Muscle layer of duodenum (tissue), 2 donors: ENCODE results near the gene MYO16.
A peak's percentile ranks its signal among the peaks of the same experiment; 100 is the strongest.

Source experiments
- H3K27ac ChIP-seq: one replicate; pipeline ENCODE4 v1.7.0; 2013; ENCODE audit warnings: mild to moderate bottlenecking, low read length
- H3K27me3 ChIP-seq: one replicate; pipeline ENCODE4 v1.7.0; 2013; ENCODE audit warnings: low read depth, mild to moderate bottlenecking, control low read depth, low read length
- H3K36me3 ChIP-seq, 2 donors: one replicate each; pipeline ENCODE4 v1.7.0; 2013; ENCODE audit warnings: low read length in 2 of 2, control low read depth in 1 of 2, mild to moderate bottlenecking in 1 of 2; ENCODE audit not compliant: insufficient read depth in 2 of 2, control insufficient read depth in 1 of 2
- H3K4me1 ChIP-seq, 2 donors: one replicate each; pipeline ENCODE4 v1.7.0; 2013; ENCODE audit warnings: low read length in 2 of 2, mild to moderate bottlenecking in 2 of 2, control low read depth in 1 of 2, moderate library complexity in 1 of 2; ENCODE audit not compliant: insufficient read depth in 2 of 2, control insufficient read depth in 1 of 2
- H3K4me3 ChIP-seq, 2 donors: one replicate each; pipeline ENCODE4 v1.7.0; 2013; ENCODE audit warnings: low read length in 2 of 2, low read depth in 1 of 2, mild to moderate bottlenecking in 1 of 2
- H3K9me3 ChIP-seq, 2 donors: one replicate each; pipeline ENCODE4 v1.7.0; 2013; ENCODE audit warnings: low read length in 2 of 2, control low read depth in 1 of 2, mild to moderate bottlenecking in 1 of 2; ENCODE audit not compliant: control insufficient read depth in 1 of 2
- donor health status: healthy.

The MYO16 gene

DNA sequence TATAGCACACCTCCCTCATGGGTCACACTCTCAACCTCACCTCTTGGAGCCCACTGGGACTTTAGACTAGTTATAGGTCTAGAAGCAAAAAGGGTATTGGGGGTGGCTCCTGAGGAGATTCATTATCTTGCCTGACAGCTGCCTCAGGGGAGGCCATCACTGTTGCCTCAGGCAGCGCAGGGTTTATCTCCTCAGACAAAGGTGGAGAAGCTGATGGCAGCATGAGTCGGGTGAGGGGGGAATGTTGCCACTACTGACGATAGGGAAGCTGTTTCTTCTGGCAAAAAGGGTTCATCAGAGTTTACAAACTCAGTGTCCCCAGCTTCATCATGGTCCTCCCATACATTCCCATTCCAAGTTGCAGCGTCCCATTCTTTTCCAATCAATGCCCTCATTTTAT is 594.6 kb downstream of the MYO16 start:
- Histone ChIP-seq H3K27ac (no peak overlapping the region), H3K9me3 (peaks cover 0 to 17% of the 10 kb centered on the region in 2 donors), H3K27me3 (no peaks in the 10 kb centered on the region), H3K36me3 (no peaks in the 10 kb centered on the region), H3K4me3 (no peak overlapping the region), H3K4me1 (no peaks in the 10 kb centered on the region)

DNA sequence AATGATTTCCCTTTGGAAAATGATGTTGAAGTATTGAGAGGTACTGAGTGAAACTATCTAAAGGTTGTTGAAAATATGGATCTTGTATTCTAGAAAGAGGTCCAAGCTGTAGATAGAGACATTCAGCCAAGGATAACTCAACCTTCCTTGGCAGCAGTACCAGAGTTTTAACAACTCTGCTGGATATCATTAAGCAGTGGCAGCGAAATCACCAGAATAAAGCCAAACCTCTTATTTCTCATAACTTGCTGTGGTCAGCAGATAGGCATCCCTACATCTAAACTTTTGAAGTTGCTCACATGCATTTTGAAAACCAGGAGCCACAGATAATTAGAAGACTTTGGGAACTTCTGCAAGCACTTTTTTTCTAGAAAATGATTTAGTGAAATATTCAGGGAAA is 597.2 kb downstream of the MYO16 start:
- no peaks in the 10 kb centered on the region for H3K36me3 ChIP-seq
- no peaks in the 10 kb centered on the region for H3K27me3 ChIP-seq
- H3K27ac ChIP-seq: no peak overlapping the region
- no peaks in the 10 kb centered on the region for H3K4me1 ChIP-seq
- H3K4me3 ChIP-seq: no peak overlapping the region
- H3K9me3 ChIP-seq: peaks cover 0 to 17% of the 10 kb centered on the region in 2 donors

DNA sequence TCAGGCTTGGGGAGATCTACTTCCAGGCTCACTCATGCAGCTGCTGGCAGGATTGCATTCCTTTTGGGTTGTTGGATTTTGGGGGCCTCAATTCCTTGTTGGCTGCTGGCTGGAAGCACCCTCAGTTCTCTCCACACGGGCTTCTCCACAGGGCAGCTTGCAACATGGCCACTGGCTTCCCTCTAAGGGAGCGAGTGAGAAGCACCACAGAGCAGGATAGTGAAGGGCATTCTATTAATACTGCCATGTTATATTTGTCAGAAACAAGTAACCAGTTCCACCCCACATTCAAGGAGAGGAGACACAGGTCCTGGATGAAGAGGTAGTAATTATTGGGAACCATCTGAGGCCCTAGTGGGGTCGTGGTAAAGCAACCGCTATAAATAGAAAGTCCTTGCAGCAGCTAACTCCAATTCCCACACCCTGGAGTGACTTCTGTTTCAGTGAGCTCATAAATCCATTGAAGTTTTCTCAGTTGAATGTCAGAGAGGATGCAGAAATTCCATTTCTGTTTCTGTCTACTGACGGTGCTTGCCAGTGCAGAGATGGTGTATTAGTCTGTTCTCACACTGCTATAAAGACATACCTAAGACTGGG is 598.0 kb downstream of the MYO16 start:
- Histone ChIP-seq H3K27me3 (no peaks in the 10 kb centered on the region), H3K9me3 (peaks cover 0 to 17% of the 10 kb centered on the region in 2 donors), H3K4me1 (no peaks in the 10 kb centered on the region), H3K4me3 (no peak overlapping the region), H3K36me3 (no peaks in the 10 kb centered on the region), H3K27ac (no peak overlapping the region)

DNA sequence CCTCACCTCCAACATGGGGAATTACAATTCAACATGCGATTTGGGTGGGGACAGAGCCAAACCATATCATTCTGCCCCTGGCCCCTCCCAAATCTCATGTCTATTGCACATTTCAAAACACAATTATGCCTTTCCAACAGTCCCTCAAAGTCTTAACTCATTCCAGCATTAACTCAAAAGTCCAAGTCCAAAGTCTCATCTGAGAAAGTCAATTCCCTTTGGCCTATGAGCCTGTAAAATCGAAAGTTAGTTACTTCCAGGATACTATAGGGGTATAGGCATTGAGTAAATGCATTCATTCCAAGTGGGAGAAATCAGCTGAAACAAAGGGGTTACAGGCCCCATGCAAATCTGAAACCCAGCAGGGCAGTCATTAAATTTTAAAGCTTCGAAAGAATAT is 598.8 kb downstream of the MYO16 start:
- Histone ChIP-seq H3K27ac (no peak overlapping the region), H3K4me3 (no peak overlapping the region), H3K27me3 (no peaks in the 10 kb centered on the region), H3K9me3 (peaks cover 0 to 13% of the 10 kb centered on the region in 2 donors), H3K4me1 (no peaks in the 10 kb centered on the region), H3K36me3 (no peaks in the 10 kb centered on the region)

DNA sequence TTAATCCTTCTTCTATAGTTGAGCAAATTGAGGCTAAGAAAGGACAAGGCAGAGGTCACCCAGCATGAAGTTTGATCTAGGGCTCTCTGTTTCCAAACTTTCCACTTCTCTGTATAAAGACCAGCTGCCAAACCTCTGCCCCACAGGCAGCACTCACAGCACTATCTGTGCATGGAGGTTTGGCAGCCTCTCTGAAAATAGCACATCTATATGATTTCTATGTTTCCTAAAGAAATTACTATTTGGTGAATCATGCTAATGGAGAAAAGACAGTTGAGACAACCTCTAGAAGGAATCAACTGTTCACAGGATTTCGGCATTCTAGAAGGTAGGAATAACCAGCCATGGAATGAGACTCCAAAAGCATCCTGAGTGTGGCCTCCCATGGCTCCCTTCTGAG is 602.5 kb downstream of the MYO16 start:
- H3K4me3 ChIP-seq: no peak overlapping the region
- H3K36me3 ChIP-seq: no peaks in the 10 kb centered on the region
- no peaks in the 10 kb centered on the region for H3K27me3 ChIP-seq
- no peaks in the 10 kb centered on the region for H3K9me3 ChIP-seq
- no peak overlapping the region for H3K27ac ChIP-seq
- no peaks in the 10 kb centered on the region for H3K4me1 ChIP-seq

DNA sequence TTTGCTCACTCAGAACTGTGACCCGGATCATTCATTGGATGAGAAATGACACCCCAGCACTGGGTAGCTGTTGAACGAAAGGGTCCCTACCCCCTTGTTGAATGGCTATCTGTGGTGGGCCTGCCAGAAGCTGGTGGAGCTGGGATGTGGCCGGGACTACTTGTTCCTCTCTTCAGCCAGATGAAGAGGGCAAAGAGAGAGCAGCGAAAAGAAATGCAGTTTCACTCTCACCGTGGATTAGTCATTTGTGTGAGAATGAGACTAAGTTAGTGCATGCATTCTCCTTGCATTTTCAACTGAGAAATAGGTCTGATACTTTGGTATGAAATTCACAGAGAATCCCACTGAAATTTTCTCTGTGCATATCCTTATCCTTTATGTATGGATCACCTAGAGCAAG is 603.9 kb downstream of the MYO16 start:
- Histone ChIP-seq H3K27ac (no peak overlapping the region), H3K9me3 (no peaks in the 10 kb centered on the region), H3K4me1 (no peaks in the 10 kb centered on the region), H3K4me3 (no peak overlapping the region), H3K27me3 (no peaks in the 10 kb centered on the region), H3K36me3 (no peaks in the 10 kb centered on the region)

DNA sequence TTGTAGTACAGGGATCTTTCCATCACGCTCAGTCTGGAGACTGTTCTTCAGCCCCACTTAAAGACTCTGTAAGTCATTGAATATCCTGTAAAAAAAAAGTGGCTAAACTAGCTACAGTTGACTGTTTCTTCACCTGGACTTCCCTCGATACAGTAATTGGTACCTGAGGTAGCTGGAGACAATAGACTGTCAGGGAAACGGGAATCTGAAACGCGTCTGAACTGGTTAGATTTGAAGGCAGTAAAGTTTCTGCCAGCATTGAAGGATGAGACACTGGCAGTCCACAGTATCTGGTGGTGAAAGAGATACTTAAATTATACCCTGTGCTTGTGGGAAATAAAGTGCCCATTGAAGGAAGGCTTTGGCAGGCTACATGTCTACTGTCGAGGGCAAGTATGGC is 606.5 kb downstream of the MYO16 start:
- Histone ChIP-seq H3K4me3 (no peak overlapping the region), H3K4me1 (no peaks in the 10 kb centered on the region), H3K9me3 (no peaks in the 10 kb centered on the region), H3K27ac (no peak overlapping the region), H3K27me3 (no peaks in the 10 kb centered on the region), H3K36me3 (no peaks in the 10 kb centered on the region)

DNA sequence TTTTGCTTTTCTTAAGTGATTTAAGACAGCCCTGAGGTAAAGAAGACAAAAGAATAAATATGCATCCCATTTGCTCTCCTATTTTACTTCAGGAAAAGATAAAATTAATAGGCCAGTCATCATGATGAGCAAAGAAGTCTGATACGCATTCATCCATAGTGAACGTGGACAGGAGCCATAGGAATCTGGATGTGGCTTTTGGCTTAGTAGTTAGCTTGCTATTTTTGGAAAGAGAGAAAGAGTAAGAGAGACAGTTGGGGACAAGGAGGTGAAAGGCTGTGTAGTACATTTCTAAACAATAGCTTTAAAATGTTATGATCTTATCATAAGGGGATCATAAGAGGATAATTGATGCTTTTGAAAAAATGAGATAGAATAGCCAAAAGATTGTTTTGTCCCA is 611.7 kb downstream of the MYO16 start:
- no peaks in the 10 kb centered on the region for H3K27me3 ChIP-seq
- H3K4me3 ChIP-seq: no peak overlapping the region
- no peaks in the 10 kb centered on the region for H3K36me3 ChIP-seq
- H3K9me3 ChIP-seq: no peaks in the 10 kb centered on the region
- peaks cover 0 to 7% of the 10 kb centered on the region in 2 donors for H3K4me1 ChIP-seq
- H3K27ac ChIP-seq: no peak overlapping the region

DNA sequence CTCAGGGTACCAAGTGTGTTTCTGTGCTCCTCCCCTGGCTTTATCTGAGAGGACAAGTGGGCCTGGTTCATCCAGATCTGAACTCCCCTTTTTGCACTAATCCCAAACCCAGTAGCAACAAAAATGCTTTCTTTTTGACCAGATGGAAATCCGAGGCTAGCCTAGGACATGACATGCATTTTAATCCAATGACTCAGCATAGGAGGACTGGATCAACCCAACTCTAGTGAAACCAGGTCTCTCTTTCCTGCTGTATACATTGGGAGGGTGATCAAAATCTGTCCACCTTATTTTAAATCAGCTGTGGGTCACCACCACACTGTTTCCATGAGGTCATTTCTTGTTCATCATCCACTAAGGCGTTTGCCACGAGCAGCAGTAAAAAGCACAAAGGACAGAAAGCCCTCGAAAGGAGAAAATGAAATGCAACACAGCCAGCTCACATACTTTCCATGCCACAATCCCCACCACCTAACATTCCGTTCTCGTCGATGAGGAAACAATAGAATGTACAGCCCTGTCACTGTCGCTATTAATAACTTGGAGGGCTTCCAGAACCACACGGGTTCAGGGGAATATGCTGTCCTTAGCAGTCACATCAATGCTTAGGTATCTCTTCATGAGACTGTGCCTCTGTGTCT is 614.0 kb downstream of the MYO16 start:
- peak overlapping the region; percentile 32 for H3K27ac ChIP-seq
- peaks cover 0 to 7% of the 10 kb centered on the region in 2 donors for H3K4me1 ChIP-seq
- H3K9me3 ChIP-seq: no peaks in the 10 kb centered on the region
- H3K27me3 ChIP-seq: no peaks in the 10 kb centered on the region
- H3K4me3 ChIP-seq: no peak overlapping the region
- no peaks in the 10 kb centered on the region for H3K36me3 ChIP-seq

DNA sequence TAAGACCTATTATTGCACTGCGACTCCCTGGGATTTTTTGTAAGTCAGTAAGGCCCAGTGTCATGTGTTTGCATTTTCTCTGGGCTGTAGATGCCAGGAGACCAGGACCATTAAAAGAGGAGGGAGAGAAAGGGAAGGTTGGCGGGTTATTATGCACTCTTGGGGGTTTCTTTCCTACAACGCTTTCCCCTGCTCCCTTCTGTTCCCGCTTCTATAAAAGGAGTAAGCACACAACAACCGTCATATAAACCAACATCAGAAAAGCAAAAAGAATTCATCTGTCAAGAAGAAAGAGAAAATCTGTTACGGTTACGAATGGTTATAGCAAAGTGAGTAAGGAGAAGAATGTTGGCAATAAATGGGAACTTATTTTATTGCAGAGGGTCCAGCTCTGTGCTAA is 615.2 kb downstream of the MYO16 start:
- Histone ChIP-seq H3K27ac (peak overlapping the region; percentile 24), H3K9me3 (no peaks in the 10 kb centered on the region), H3K4me3 (no peak overlapping the region), H3K4me1 (peaks cover 0 to 7% of the 10 kb centered on the region in 2 donors), H3K36me3 (no peaks in the 10 kb centered on the region), H3K27me3 (no peaks in the 10 kb centered on the region)

DNA sequence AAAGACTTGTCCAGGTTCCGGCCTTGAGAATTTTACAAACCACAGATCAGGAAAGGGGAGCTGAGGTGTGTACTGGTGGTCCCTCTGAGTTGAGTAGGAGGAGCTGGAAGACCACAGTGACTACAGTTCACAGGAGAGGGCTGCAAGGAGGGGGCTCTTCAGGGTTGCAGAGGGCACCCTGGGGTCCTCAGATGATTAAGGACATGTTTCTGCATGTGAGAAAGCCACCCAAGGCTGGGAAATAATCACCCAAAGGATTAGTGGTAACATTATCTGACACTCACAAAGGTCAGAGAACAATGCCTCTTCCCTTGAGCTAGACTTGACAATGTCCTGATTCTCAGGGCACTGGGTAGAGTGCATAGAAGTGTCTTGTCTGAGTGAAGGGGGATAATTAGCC is 616.6 kb downstream of the MYO16 start:
- Histone ChIP-seq H3K27ac (no peak overlapping the region), H3K36me3 (no peaks in the 10 kb centered on the region), H3K27me3 (no peaks in the 10 kb centered on the region), H3K9me3 (no peaks in the 10 kb centered on the region), H3K4me1 (peaks cover 0 to 7% of the 10 kb centered on the region in 2 donors), H3K4me3 (no peak overlapping the region)
